IMR-90 (cell line): ENCODE data around the gene TSHZ3.
A peak's percentile ranks its signal among the peaks of the same experiment; 100 is the strongest.

Experiments
- CEBPB ChIP-seq: IDR thresholded peaks from 2 replicates; pipeline ENCODE4 v1.6.1; 2012; ENCODE audit warnings: low read depth, low read length, improper control_type of control experiment
- POLR2A ChIP-seq: IDR thresholded peaks from 2 replicates; pipeline ENCODE4 v1.6.1; 2012; ENCODE audit warnings: mild to moderate bottlenecking, low read depth, low read length
- RAD21 ChIP-seq: IDR thresholded peaks from 2 replicates; pipeline ENCODE4 v1.6.1; 2012; ENCODE audit warnings: low read length, improper control_type of control experiment
- RFX5 ChIP-seq: IDR thresholded peaks from 2 replicates; pipeline ENCODE4 v1.8.0; 2012; ENCODE audit warnings: low read depth, mild to moderate bottlenecking, low read length, moderate library complexity
- TF ChIP-seq, protein P1 (sequence below): conservative IDR thresholded peaks from 2 replicates; pipeline ENCODE4 v1.5.1; 2012; ENCODE audit warnings: mild to moderate bottlenecking, low read depth, low read length, improper control_type of control experiment

DNA sequence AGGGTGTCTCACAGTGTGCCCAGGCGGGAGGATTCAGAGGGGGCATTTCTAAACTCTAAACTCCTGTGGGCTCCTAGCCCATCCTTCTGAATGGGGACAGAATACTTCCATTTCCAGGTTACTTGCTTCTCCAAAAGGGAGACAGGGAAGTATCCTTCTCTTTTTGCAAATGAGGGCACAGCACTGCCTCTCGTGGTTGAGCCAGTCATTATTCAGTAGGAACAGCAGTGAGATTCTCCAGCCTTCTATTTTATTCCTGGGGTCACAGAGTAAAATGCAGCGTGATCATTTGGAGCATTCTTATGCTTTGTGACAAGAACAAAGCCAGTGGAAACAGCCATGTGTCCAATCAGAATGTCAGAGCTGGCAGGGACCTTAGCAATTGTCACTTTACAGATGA lies 15.7 kb upstream of the TSHZ3 start:
- TF ChIP-seq, protein P1, sequence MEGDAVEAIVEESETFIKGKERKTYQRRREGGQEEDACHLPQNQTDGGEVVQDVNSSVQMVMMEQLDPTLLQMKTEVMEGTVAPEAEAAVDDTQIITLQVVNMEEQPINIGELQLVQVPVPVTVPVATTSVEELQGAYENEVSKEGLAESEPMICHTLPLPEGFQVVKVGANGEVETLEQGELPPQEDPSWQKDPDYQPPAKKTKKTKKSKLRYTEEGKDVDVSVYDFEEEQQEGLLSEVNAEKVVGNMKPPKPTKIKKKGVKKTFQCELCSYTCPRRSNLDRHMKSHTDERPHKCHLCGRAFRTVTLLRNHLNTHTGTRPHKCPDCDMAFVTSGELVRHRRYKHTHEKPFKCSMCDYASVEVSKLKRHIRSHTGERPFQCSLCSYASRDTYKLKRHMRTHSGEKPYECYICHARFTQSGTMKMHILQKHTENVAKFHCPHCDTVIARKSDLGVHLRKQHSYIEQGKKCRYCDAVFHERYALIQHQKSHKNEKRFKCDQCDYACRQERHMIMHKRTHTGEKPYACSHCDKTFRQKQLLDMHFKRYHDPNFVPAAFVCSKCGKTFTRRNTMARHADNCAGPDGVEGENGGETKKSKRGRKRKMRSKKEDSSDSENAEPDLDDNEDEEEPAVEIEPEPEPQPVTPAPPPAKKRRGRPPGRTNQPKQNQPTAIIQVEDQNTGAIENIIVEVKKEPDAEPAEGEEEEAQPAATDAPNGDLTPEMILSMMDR: 0 out of 2 replicates have a peak, but pooled peaks have one; percentile 5
- TF ChIP-seq POLR2A: no peak
- TF ChIP-seq RAD21: no peak
- no peak for TF ChIP-seq RFX5
- TF ChIP-seq CEBPB: no peak
